ENCODE measurements around the gene SHOX. TPM values are rescaled to one million over a fixed set of nuclear protein-coding genes. Genes with fewer than 3 reads are reported as not detected.

Gene SHOX
- total RNA-seq, 1 experiment from 2014 or later = not detected

GRCh38 chrX:685120-686032 lies 54.8 kb downstream of the SHOX start (continued):
- TF ChIP-seq EZH2phosphoT487 (IDR thresholded peaks at IDR 0.05; ENCODE audit: borderline replicate concordance) = no peak

- CTCF ChIA-PET = no interaction called here
Observed at GRCh38 chrX:689983-690382, 59.4 kb downstream of the SHOX start.

More at GRCh38 chrX:689983-690382, 59.4 kb downstream of the SHOX start:
- no peak overlapping the region for H3K4me2 ChIP-seq (ENCODE audit: low read length)
- no peaks in the 10 kb centered on the region for H3K4me1 ChIP-seq (ENCODE audit: control insufficient read depth in 1 of 2, insufficient read depth in 2 of 2, low read length in 2 of 2)
- H4K20me1 ChIP-seq (ENCODE audit: insufficient read depth) = no peaks in the 10 kb centered on the region
- ChIA-PET RAD21 (ENCODE audit: low non-redundant PET in 1 of 2, low total read pairs in 2 of 2, uncharacterized antibody in 2 of 2, unreplicated experiment in 2 of 2) (no interaction called here), POLR2A (no interaction called here)
- H3K4me3 ChIP-seq (replicated peaks in 1 of 2; ENCODE audit: low read depth in 1 of 2, low read length in 2 of 2) = no peak overlapping the region
- no peaks in the 10 kb centered on the region for H3K9me3 ChIP-seq (ENCODE audit: control insufficient read depth in 1 of 2, insufficient read depth in 1 of 2, low read depth in 1 of 2, low read length in 2 of 2)
- H3K9ac ChIP-seq (ENCODE audit: low read length) = no peak overlapping the region
- H3K36me3 ChIP-seq (ENCODE audit: control insufficient read depth in 1 of 2, insufficient read depth in 2 of 2, low read length in 2 of 2) = no peaks in the 10 kb centered on the region
- intact Hi-C loops (cut with micrococcal nuclease) = no loop called here
- H2AFZ ChIP-seq (ENCODE audit: low read depth, low read length, poor library complexity, severe bottlenecking) = no peak overlapping the region
- DNase-seq (ENCODE audit: low read depth, low spot score) = no peak
- no peak for TF ChIP-seq ZFX (IDR thresholded peaks at IDR 0.05)
- no peak for TF ChIP-seq ATF3 (IDR thresholded peaks at IDR 0.05)
- TF ChIP-seq ELF1 (IDR thresholded peaks at IDR 0.05; ENCODE audit: borderline replicate concordance, low read depth) = no peak
- TF ChIP-seq REST (IDR thresholded peaks at IDR 0.05; ENCODE audit: low read depth) = no peak
- TF ChIP-seq YY1 (IDR thresholded peaks at IDR 0.05; ENCODE audit: extremely low read depth, insufficient replicate concordance, low read depth, low read length) = no peak
- TF ChIP-seq CEBPB (IDR thresholded peaks at IDR 0.05; ENCODE audit: low read depth) = no peak
- TF ChIP-seq SP1 (IDR thresholded peaks at IDR 0.05; ENCODE audit: low read depth) = no peak
- TF ChIP-seq POLR2AphosphoS5 (IDR thresholded peaks at IDR 0.05; ENCODE audit: low read depth, low read length) = no peak
- TF ChIP-seq FOSL1 (IDR thresholded peaks at IDR 0.05; ENCODE audit: low read depth) = no peak
- TF ChIP-seq CTCF (IDR thresholded peaks at IDR 0.05 in 2 of 3, conservative IDR thresholded peaks at IDR 0.05 in 1 of 3; ENCODE audit: borderline replicate concordance in 1 of 3, insufficient read depth in 1 of 3, low read depth in 2 of 3, low read length in 2 of 3) = no peak
- TF ChIP-seq RAD21 (IDR thresholded peaks at IDR 0.05; ENCODE audit: low read depth) = no peak
- no peak for TF ChIP-seq TCF7L2 (IDR thresholded peaks at IDR 0.05; ENCODE audit: borderline replicate concordance, extremely low read depth, insufficient read depth, insufficient read length)
- no peak for TF ChIP-seq EZH2phosphoT487 (IDR thresholded peaks at IDR 0.05; ENCODE audit: borderline replicate concordance)
- no peak for TF ChIP-seq ZBTB33 (IDR thresholded peaks at IDR 0.05; ENCODE audit: extremely low read depth, insufficient replicate concordance, low read length)
- no peak for TF ChIP-seq POLR2A (IDR thresholded peaks at IDR 0.05; ENCODE audit: borderline replicate concordance, extremely low read depth, insufficient read depth, insufficient read length)
- no peak for ATAC-seq
- H3K79me2 ChIP-seq (ENCODE audit: insufficient read depth, low read length) = no peaks in the 10 kb centered on the region
- H3K27ac ChIP-seq (ENCODE audit: low read depth, low read length) = no peak overlapping the region
- no TSS peak for BruUV-seq (replicated peaks)
- no peaks in the 10 kb centered on the region; the same call in 1 of the 2 replicates for H3K27me3 ChIP-seq (ENCODE audit: insufficient read depth, low read length)
- no peaks in the 10 kb centered on the region for H3K9me2 ChIP-seq (ENCODE audit: insufficient read depth)
